GM12878 (cell line): Measurements from ENCODE around the gene ADSS2. TPM values are rescaled to one million over a fixed set of nuclear protein-coding genes. Genes with fewer than 3 reads are reported as not detected.

Source experiments
- ATAC-seq: fragments of 200-7000 bp; cut with Tn5 transposase; 3 replicates; pipeline ENCODE4 v1.9.1; 2020; ENCODE audit warnings: mild to moderate bottlenecking, moderate library complexity
- BruUV-seq: library from RNA; stranded (reverse); fragments of 400-500 nt; replicated peaks from 2 replicates; lab custom pipeline; 2021; lab: Mats Ljungman, UMichigan
- CTCF ChIA-PET: fragments of 300-600 bp; sonication (Branson Sonifier 250); formaldehyde crosslinking; extraction: SDS; loops from one replicate; lab custom pipeline; 2021; ENCODE audit warnings: inconsistent platforms; lab: Yijun Ruan, JAX
- POLR2A ChIA-PET: fragments of 350-600 bp; formaldehyde crosslinking; extraction: SDS; loops from one replicate; lab custom pipeline; 2021; ENCODE audit warnings: inconsistent platforms; lab: Charles Lee
- RAD21 ChIA-PET: fragments of 300-600 bp; sonication (Branson Sonifier 250); formaldehyde crosslinking; loops from one replicate; lab custom pipeline; 2023; ENCODE audit warnings: antibody characterized with exemption; ENCODE audit not compliant: unreplicated experiment; lab: Charles Lee
- SMC1A ChIA-PET: fragments of 300-600 bp; sonication (Branson Sonifier 250); formaldehyde crosslinking; loops from one replicate; lab custom pipeline; 2023; ENCODE audit not compliant: unreplicated experiment, uncharacterized antibody; lab: Charles Lee
- DNase-seq: peaks from one replicate; pipeline ENCODE4 v3.0.0-alpha.2; 2011; ENCODE audit warnings: low read depth, low spot score
- FAIRE-seq: peaks from 3 replicates; lab custom pipeline; 2011; peaks lifted over from hg19 to GRCh38; lab: Jason Lieb, UNC
- H2AFZ ChIP-seq: 2 replicates; pipeline ENCODE4 v1.6.0; 2011; ENCODE audit warnings: low read depth, low read length, control low read depth; ENCODE audit not compliant: control insufficient read depth
- H3K27ac ChIP-seq: 2 replicates; pipeline ENCODE4 v1.5.1; 2011; ENCODE audit warnings: control low read depth; ENCODE audit not compliant: control insufficient read depth, insufficient read depth
- H3K27me3 ChIP-seq, 2 experiments: replicated peaks in 1 of 2; 2 replicates each; pipeline versions ENCODE4 v1.6.0 to v1.6.1; 2011; ENCODE audit warnings: low read length in 1 of 2; ENCODE audit not compliant: control insufficient read depth in 2 of 2, insufficient read depth in 2 of 2
- H3K36me3 ChIP-seq, 2 experiments: 2 replicates each; pipeline ENCODE4 v1.5.1; 2011; ENCODE audit warnings: low read length in 1 of 2; ENCODE audit not compliant: control insufficient read depth in 2 of 2, insufficient read depth in 2 of 2
- H3K4me1 ChIP-seq: 2 replicates; pipeline ENCODE4 v1.6.1; 2011; ENCODE audit warnings: mild to moderate bottlenecking, low read length, moderate library complexity, mixed read lengths; ENCODE audit not compliant: control insufficient read depth, insufficient read depth
- H3K4me2 ChIP-seq: 2 replicates; pipeline ENCODE4 v1.6.0; 2011; ENCODE audit warnings: control low read depth; ENCODE audit not compliant: control insufficient read depth, insufficient read depth
- H3K4me3 ChIP-seq: fragments of 200-600 bp; sonication (generic); 2 replicates; pipeline ENCODE4 v1.5.1; 2016
- H3K79me2 ChIP-seq: 2 replicates; pipeline ENCODE4 v1.6.0; 2011; ENCODE audit warnings: low read length; ENCODE audit not compliant: control insufficient read depth, insufficient read depth
- H3K9ac ChIP-seq: 2 replicates; pipeline ENCODE4 v1.8.0; 2011; ENCODE audit warnings: low read length, control low read depth, mixed read lengths; ENCODE audit not compliant: control insufficient read depth, insufficient read depth
- H3K9me3 ChIP-seq: replicated peaks from 3 replicates; pipeline ENCODE4 v1.5.1; 2011; ENCODE audit warnings: mild to moderate bottlenecking, low read length; ENCODE audit not compliant: control insufficient read depth, insufficient read depth
- H4K20me1 ChIP-seq: 2 replicates; pipeline ENCODE4 v1.6.0; 2011; ENCODE audit not compliant: control insufficient read depth, insufficient read depth
- BCL11A ChIP-seq: IDR thresholded peaks from 2 replicates; pipeline ENCODE4 v1.6.1; 2011; ENCODE audit warnings: low read depth, low read length
- BCL3 ChIP-seq: IDR thresholded peaks from 2 replicates; pipeline ENCODE4 v1.6.1; 2011; ENCODE audit warnings: borderline replicate concordance, low read depth, mild to moderate bottlenecking, moderate library complexity, low read length; ENCODE audit not compliant: insufficient read depth, poor library complexity, severe bottlenecking
- CEBPZ ChIP-seq: fragments of 150-350 bp; IDR thresholded peaks from 2 replicates; pipeline ENCODE4 v1.6.1; 2016; ENCODE audit warnings: low read depth, low read length
- FOXK2 ChIP-seq: fragments of 450-650 bp; IDR thresholded peaks from 2 replicates; pipeline ENCODE4 v1.6.1; 2017; ENCODE audit warnings: mild to moderate bottlenecking, moderate library complexity
- GATAD2B ChIP-seq: fragments of 450-650 bp; conservative IDR thresholded peaks from 2 replicates; pipeline ENCODE4 v1.6.1; 2017; ENCODE audit warnings: low read depth, mild to moderate bottlenecking, moderate library complexity
- HCFC1 ChIP-seq: fragments of 150-350 bp; IDR thresholded peaks from 2 replicates; pipeline ENCODE4 v1.6.1; 2014; ENCODE audit warnings: low read length
- REST ChIP-seq: IDR thresholded peaks from 2 replicates; pipeline ENCODE4 v1.6.1; 2012; ENCODE audit warnings: mild to moderate bottlenecking, low read depth, low read length
- RFX5 ChIP-seq: IDR thresholded peaks from 2 replicates; pipeline ENCODE4 v1.6.1; 2011; ENCODE audit warnings: low read depth, low read length, improper control_type of control experiment
- SMAD1 ChIP-seq: fragments of 450-650 bp; IDR thresholded peaks from 2 replicates; pipeline ENCODE4 v1.6.1; 2018; ENCODE audit warnings: mild to moderate bottlenecking, low read depth; ENCODE audit not compliant: partially characterized antibody
- SP1 ChIP-seq: IDR thresholded peaks from one replicate; pipeline ENCODE4 v1.6.1; 2011; ENCODE audit warnings: low read depth, low read length
- TARDBP ChIP-seq: IDR thresholded peaks from 2 replicates; pipeline ENCODE4 v1.6.1; 2016; ENCODE audit warnings: borderline replicate concordance
- TCF12 ChIP-seq: IDR thresholded peaks from 2 replicates; pipeline ENCODE4 v1.6.1; 2011; ENCODE audit warnings: low read depth, mild to moderate bottlenecking, low read length
- ZNF24 ChIP-seq: fragments of 450-650 bp; IDR thresholded peaks from 2 replicates; pipeline ENCODE4 v1.6.1; 2017; ENCODE audit warnings: antibody characterized with exemption, mild to moderate bottlenecking
- WGBS: methylation state at CpG from one replicate; pipeline ENCODE4 v1.1.6; 2016; ENCODE audit warnings: low lambda C conversion rate; ENCODE audit not compliant: insufficient replicate concordance, insufficient coverage; ENCODE audit errors: missing lambda C conversion rate; 5-methylcytosine and 5-hydroxymethylcytosine counted together
- in situ Hi-C: fragments of 300-500 bp; cut with MboI; formaldehyde crosslinking; loops from 9 replicates; pipeline ENCODE4 v1.14.3; 2018; ENCODE audit warnings: mixed read lengths
- intact Hi-C: fragments of 100-400 bp; cut with micrococcal nuclease; formaldehyde crosslinking; loops from one replicate; pipeline ENCODE4 v1.14.2; 2022; ENCODE audit not compliant: unreplicated experiment
- polyA plus RNA-seq, 11 experiments: library from polyadenylated mRNA; depleted of rRNA in 4 of 11; unstranded in 6 of 11; stranded (reverse) in 5 of 11; fragments of >200 nt; fragmentation: Nextera tagmentation in 4 of 11; fragmentation: Illumina TruSeq in 1 of 11; extraction: Ambion mirVana in 4 of 11; extraction: Trizol in 1 of 11; gene quantifications; 1 replicate in 1 of 11; 2 replicates in 10 of 11; pipeline versions ENCODE4 v1.2.1 to v1.2.3, GENCODE V29; 2011 to 2016; ENCODE audit warnings: inconsistent platforms in 2 of 11, missing spikeins in 2 of 11, low read depth in 1 of 11
- total RNA-seq, 4 experiments: library from RNA; depleted of rRNA in 3 of 4; stranded (reverse); fragments of >200 nt in 3 of 4; fragmentation: Illumina TruSeq in 1 of 4; extraction: Trizol in 1 of 4; gene quantifications; 2 replicates each; pipeline versions ENCODE4 v1.2.1 to v1.2.3, GENCODE V29; 2013 to 2021

Gene ADSS2
- total and polyA plus RNA-seq, 10 of the 15 experiments (the other 5 are each of a cell fraction or from before 2014, with no cell fraction given): 8.1 to 49.3 (median 40.6) TPM

- TF ChIP-seq BCL3 (no peak), RFX5 (no peak), SMAD1 (no peak), GATAD2B (no peak), FOXK2 (no peak), TARDBP (no peak), BCL11A (no peak)
Observed at GRCh38 chr1:244369256-244370057, 82.3 kb downstream of the ADSS2 start (continued).

GRCh38 chr1:244368279-244368678 lies 83.4 kb downstream of the ADSS2 start:
- H3K9me3 ChIP-seq: peaks cover 5% of the 10 kb centered on the region; the same call in 2 of the 3 replicates
- no peaks in the 10 kb centered on the region for H3K27me3 ChIP-seq
- ChIA-PET CTCF (no interaction called here), SMC1A (no interaction called here), POLR2A (no interaction called here), RAD21 (no interaction called here)
- H3K4me2 ChIP-seq: no peak overlapping the region
- WGBS: 58% methylated on average over 5 of the region's 5 CpGs
- intact Hi-C loops (no loop called here), in situ Hi-C loops (no loop called here)
- H4K20me1 ChIP-seq: no peaks in the 10 kb centered on the region
- no peaks in the 10 kb centered on the region for H3K79me2 ChIP-seq
- no peak overlapping the region for H3K9ac ChIP-seq
- H3K4me1 ChIP-seq: peaks cover 7% of the 10 kb centered on the region
- no peak overlapping the region for H3K4me3 ChIP-seq
- no peaks in the 10 kb centered on the region for H3K36me3 ChIP-seq
- no peak overlapping the region for H3K27ac ChIP-seq
- ATAC-seq: no peak
- no peak overlapping the region for H2AFZ ChIP-seq
- no TSS peak for BruUV-seq
- no peak for FAIRE-seq
- DNase-seq: no peak
- TF ChIP-seq CEBPZ (no peak), TCF12 (no peak), SP1 (no peak), HCFC1 (no peak), ZNF24 (no peak), REST (no peak)
